GM11168 (cell line): ENCODE results near the gene PROX2.

ENCODE experiments used
- in situ Hi-C: fragments of 300-500 bp; cut with MboI; formaldehyde crosslinking; loops from one replicate; pipeline ENCODE4 v1.12.0; 2022; ENCODE audit warnings: low sequenced_read_pairs; ENCODE audit not compliant: unreplicated experiment

The PROX2 gene

GRCh38 chr14:74881431-74882102 lies 5.6 kb upstream of the PROX2 start, which contains the start of gene DLST:
Gene DLST (plus strand): TSS chr14:74881916. CDS start chr14:74881954, 38 bp downstream.
- in situ Hi-C loops = no loop called here

DNA sequence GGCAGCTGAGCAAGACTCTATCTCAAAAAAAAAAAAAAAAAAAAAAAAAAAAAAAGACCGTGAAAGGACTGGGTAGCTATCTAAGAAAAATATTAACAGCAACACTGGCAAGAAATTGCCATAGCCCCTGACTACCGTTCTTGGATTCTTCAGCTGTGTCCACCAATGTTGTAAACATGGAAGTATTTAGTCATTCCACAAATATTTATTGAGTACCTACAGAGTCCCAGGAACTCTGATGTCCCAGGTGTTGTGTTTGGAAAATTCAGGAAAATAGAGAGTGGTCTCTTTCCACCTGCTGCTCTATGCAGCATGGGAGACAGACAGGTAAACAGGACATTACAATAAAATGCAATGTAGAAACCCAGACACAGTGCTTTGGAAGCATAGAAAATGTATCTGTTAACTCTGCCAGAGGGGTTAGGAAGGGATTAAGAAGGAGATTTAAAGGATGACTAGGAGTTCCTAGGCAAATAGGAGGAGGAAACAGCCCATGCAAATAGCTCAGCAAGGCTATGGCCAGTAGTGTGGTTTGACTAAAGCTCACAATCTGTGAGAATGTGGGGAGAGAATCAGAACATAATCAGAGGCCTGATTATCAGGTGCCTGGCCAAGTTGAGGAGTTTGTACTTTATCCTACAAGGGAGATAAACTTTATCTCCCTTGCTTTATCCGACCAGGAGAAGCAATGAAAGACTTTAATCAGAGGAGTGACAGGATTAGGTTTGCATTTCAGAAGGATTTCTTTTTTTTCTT lies 3.7 kb upstream of the PROX2 start:
- in situ Hi-C loops = no loop called here

- in situ Hi-C loops = no loop called here
Observed at GRCh38 chr14:74875204-74875603, 741 bp downstream of the PROX2 start.

DNA sequence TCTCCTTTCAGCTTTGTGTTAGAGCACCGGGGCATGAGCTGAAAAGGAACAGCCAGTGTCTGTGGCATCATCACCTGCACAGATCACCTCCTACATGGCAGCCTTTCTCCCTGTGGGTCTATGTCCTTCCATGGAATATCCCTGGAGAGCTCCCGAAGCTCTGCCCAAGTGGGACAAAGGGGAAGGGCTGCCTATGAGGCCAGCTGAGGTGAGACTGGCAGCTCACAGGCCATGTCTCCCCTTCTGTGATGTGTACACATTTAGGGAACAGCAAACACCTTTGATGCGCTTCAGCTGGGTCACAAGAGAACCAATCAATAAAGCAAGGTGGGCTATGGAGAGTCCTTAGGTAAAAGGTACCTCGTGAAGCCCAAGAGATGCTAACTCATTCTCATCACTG lies 4.1 kb downstream of the PROX2 start:
- in situ Hi-C loops = no loop called here

GRCh38 chr14:74868739-74869138 lies 7.2 kb downstream of the PROX2 start:
- in situ Hi-C loops = loop anchor here (5.0 kb wide), 1 partner anchor 34 kb away; no protein-coding TSS in a partner anchor

- in situ Hi-C loops = loop anchor here (5.0 kb wide), 1 partner anchor 35 kb away; no protein-coding TSS in a partner anchor
Observed at GRCh38 chr14:74867673-74868072, 8.3 kb downstream of the PROX2 start.

GRCh38 chr14:74866708-74867389 lies 9.1 kb downstream of the PROX2 start:
- in situ Hi-C loops = loop anchor here (5.0 kb wide), 1 partner anchor 35 kb away; no protein-coding TSS in a partner anchor

GRCh38 chr14:74865156-74865555 lies 10.8 kb downstream of the PROX2 start:
- in situ Hi-C loops = loop anchor here (5.0 kb wide), 1 partner anchor 37 kb away; no protein-coding TSS in a partner anchor

DNA sequence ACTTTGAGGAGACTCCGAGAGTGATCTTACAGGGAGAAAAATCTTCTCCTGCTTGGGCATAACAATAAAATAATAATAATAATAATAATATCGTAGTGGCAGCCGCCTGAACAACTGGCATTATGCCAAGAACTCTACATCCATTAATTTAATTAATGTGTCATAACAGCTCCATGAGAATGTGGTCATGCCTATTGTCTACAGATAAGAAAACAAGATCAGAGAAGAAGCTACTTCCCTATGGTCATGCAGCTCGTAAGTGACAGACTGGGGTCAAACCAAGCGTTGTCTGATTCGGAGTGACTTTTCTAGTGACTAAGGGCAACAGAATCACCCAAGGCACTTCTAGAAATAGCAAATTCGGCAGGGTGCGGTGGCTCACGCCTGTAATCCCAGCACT lies 11.7 kb downstream of the PROX2 start:
- in situ Hi-C loops = no loop called here

- in situ Hi-C loops = no loop called here
Observed at GRCh38 chr14:74863274-74863673, 12.7 kb downstream of the PROX2 start.

DNA sequence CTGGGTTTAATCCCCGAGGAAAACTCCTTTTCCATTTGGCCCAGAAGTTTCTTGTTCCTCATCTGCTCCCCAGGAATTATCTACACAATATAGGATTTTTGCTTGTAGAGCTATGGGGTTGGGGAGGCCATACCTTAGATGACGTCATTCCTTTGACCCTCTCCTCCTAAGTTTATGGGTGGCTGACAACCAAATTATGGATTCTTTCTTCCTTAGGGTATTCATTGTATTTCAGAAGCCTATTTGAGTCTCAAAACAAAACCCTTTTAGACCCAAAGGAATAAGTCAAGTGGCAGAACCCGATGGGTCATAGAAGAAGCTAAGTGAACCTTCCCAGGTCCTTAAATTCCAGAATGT lies 14.2 kb downstream of the PROX2 start:
- in situ Hi-C loops = no loop called here

- in situ Hi-C loops = no loop called here
Observed at GRCh38 chr14:74860899-74861733, 14.8 kb downstream of the PROX2 start.

DNA sequence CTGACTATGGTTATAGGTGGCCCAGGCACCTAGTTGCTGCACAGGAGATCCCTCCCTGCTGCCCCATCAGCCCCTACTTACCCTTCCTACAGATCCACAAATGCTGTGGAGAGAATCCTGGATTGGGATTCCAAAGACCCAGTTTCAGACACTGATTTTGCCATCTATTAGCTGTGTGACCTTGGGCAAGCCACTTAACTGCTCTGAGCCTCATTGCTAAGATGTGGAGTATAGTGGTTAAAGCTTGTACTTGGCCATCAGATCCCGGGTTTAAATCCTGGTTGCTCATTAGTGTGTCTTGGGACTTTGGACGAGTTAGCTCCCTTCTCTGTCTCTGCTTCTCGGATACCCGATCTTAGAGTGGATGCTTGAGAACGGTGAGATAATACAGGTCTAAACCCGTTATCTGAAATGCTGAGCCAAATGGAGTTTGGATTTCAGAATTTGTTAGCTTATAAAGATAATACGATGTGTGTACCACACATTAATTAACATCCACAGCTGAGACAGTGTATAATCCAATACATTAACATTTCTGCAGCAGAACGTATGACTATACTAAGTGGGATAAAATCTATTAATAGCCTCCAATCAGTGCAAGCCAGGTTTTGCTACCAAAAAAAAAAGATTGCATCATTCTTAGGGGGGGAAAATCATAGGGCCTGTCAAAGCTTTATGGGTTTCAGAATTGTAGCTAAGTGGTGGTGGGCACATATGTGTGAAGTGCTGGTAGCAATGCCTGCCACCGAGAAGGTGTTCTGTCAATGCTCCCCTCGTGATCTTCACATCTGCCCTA lies 16.0 kb downstream of the PROX2 start:
- in situ Hi-C loops = no loop called here

GRCh38 chr14:74858022-74858421 lies 17.9 kb downstream of the PROX2 start:
- in situ Hi-C loops = no loop called here

DNA sequence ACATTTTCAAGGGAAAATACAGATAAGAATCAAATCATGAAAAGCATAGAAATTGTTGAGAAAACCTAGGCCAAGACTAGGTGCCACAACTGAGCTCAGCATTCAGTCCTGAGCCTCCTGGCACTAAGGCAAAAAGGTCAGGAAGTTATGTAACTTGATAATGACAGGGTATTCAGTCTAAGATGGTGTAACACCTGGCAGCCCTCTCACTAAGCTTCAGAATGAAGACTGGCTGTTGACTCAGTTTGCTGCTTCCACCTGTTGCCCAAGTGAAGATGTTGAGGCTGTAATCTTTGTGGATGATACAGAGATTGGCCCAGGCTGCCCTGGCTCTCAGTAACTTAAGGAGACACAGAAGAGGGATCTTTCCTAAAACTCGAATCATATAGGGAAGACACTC lies 19.6 kb downstream of the PROX2 start:
- in situ Hi-C loops = no loop called here

DNA sequence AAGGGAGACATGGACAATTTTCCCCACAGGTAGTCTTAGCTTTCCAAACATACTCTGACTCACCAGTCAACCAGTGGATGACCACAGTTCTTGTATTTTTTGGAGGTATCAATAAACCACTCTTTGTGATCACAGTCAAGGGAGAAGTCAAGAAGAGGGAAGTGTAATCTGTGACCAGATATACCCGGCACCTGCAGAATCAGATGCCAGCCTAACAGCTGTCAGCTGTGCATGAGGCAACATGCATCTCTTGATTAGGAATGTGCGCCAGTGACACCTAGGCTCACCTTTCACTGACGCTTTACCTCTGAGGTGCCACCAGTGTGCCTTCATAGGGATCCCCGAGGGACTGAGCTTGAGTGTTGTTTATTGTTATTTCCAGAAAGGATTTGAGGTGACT lies 20.0 kb downstream of the PROX2 start:
- in situ Hi-C loops = no loop called here

- in situ Hi-C loops = no loop called here
Observed at GRCh38 chr14:74855021-74855420, 20.9 kb downstream of the PROX2 start.

DNA sequence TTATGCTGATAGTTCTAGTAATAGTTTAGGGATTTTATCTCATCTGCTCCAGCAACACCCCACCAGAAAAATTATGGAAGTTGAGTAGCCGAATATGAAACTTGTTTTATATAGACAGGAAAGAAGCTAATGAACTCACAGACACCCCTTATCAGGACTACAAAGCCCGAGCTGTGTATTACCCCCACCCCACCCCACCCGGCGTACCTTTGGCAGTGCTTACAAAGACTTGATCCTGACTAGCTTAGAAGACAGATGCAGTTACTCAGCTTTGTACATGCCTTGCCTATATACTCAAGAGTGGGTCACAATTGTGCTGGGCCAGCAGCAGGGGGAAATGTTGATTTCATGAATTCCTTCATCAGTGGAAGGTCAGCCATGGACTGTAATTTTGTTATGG lies 22.4 kb downstream of the PROX2 start:
- in situ Hi-C loops = no loop called here

DNA sequence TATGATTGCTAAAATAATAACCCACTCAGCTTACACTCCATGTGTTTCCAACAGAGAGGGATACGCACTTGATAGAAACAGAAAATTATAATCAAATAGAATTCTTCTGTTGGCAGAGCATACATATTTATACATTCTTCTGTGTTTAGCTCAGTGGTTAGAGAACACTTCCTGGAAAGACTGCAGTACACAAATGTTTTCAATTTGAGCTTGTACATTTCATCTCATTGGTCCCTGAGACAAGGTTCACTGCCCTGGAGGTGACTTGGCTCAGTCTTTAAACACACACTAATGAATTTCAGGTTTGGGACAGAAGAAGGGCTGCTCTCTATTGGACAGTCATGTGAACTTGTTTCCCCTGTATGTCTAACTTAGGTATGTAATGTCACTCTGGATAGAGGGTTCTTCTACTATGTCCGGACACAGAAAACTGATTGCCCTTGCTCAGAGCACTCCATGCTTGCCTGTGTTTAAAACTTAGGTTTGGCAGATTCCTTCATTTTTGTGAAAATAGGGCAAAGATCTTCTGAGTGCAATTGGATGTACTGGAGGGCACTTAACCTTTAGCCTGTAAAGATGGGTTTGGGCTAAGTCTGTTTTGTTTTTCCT lies 22.9 kb downstream of the PROX2 start:
- in situ Hi-C loops = no loop called here
